Gastroesophageal sphincter (tissue), 4 donors: ENCODE measurements around the gene PCDHGA10. TPM values are rescaled to one million over a fixed set of nuclear protein-coding genes. Genes with fewer than 3 reads are reported as not detected.
"Not testable (repeated sequence)": the region's sequence is repeated elsewhere in the genome, so short reads cannot be mapped to it uniquely, and the experiment has no call there.

Experiments used
- ATAC-seq: fragments of 150-250 bp; one replicate; pipeline ENCODE4 v1.9.1; 2016; ENCODE audit warnings: mild to moderate bottlenecking, moderate library complexity
- H3K27ac ChIP-seq, 4 donors: fragments of 200-600 bp; sonication (generic) in 3 of 4; 1 replicate in 3 of 4; 2 replicates in 1 of 4; pipeline ENCODE4 v1.5.1; 2016 to 2019
- H3K27me3 ChIP-seq: fragments of 200-600 bp; sonication (generic); one replicate; pipeline ENCODE4 v1.5.1; 2019
- H3K36me3 ChIP-seq, 2 donors: fragments of 200-600 bp; sonication (generic); one replicate each; pipeline ENCODE4 v1.5.1; 2019; ENCODE audit warnings: control low read depth in 1 of 2
- H3K4me1 ChIP-seq, 3 donors: fragments of 200-600 bp; sonication (generic); 1 replicate in 2 of 3; 2 replicates in 1 of 3; pipeline ENCODE4 v1.5.1; 2016 to 2019; ENCODE audit warnings: control low read depth in 2 of 3
- H3K4me3 ChIP-seq, 2 donors: fragments of 200-600 bp; sonication (generic); one replicate each; pipeline ENCODE4 v1.5.1; 2019; ENCODE audit warnings: mild to moderate bottlenecking in 1 of 2, moderate library complexity in 1 of 2
- H3K9me3 ChIP-seq, 3 donors: fragments of 200-600 bp; sonication (generic); one replicate each; pipeline ENCODE4 v1.5.1; 2017 to 2019; ENCODE audit warnings: control low read depth in 2 of 3
- CTCF ChIP-seq, 4 experiments: fragments of 200-600 bp in 2 of 4; fragments of 450-650 bp in 2 of 4; sonication (generic) in 1 of 4; IDR thresholded peaks; one replicate each; pipeline ENCODE4 v1.5.1; 2017 to 2019; ENCODE audit warnings: antibody characterized with exemption in 4 of 4, mild to moderate bottlenecking in 2 of 4, moderate library complexity in 2 of 4
- EP300 ChIP-seq: sonication (generic); formaldehyde crosslinking; IDR thresholded peaks from one replicate; pipeline ENCODE4 v1.6.1; 2017; ENCODE audit warnings: antibody characterized with exemption, mild to moderate bottlenecking
- POLR2A ChIP-seq, 2 donors: fragments of 450-650 bp; IDR thresholded peaks; one replicate each; pipeline ENCODE4 v1.6.1; 2017; ENCODE audit warnings: antibody characterized with exemption in 2 of 2, mild to moderate bottlenecking in 2 of 2, moderate library complexity in 1 of 2
- POLR2AphosphoS5 ChIP-seq: sonication (generic); formaldehyde crosslinking; IDR thresholded peaks from one replicate; pipeline ENCODE4 v1.6.1; 2017; ENCODE audit warnings: antibody characterized with exemption
- WGBS, 2 donors: methylation state at CpG; one replicate each; pipeline ENCODE4 v1.1.5; 2018; ENCODE audit warnings: low coverage in 1 of 2; 5-methylcytosine and 5-hydroxymethylcytosine counted together
- total RNA-seq, 4 donors: library from RNA; depleted of rRNA; stranded (reverse); fragments of >200 nt; gene quantifications; one replicate each; pipeline ENCODE4 v1.1.0, GENCODE V29; 2016

The PCDHGA10 gene
- total RNA-seq, 4 donors from 2014 or later: 2.9 to 8.2 (median 4.7) TPM

- Histone ChIP-seq H3K9me3 (peaks cover 3 to 100% (median 6%) of the 10 kb centered on the region in 3 donors), H3K4me3 (no peak overlapping the region), H3K27ac (no peak overlapping the region), H3K27me3 (peaks cover 10% of the 10 kb centered on the region), H3K4me1 (no peaks in the 10 kb centered on the region), H3K36me3 (no peaks in the 10 kb centered on the region)
- 27 to 34% methylated on average over 12 to 20 of the region's 69 CpGs for WGBS, 2 donors
- no peak for ATAC-seq
- no peak for TF ChIP-seq EP300
- TF ChIP-seq POLR2A (IDR thresholded peaks at IDR 0.05): no peak
- no peak for TF ChIP-seq CTCF (IDR thresholded peaks at IDR 0.05)
- TF ChIP-seq POLR2AphosphoS5: no peak
Observed at GRCh38 chr5:141371572-141372475, 41.0 kb upstream of the PCDHGA10 start.

- Histone ChIP-seq H3K27me3 (peaks cover 10% of the 10 kb centered on the region), H3K4me3 (peak within 1 kb of the TSS in 1 of 2 donors; percentile 32), H3K9me3 (peaks cover 3 to 100% (median 6%) of the 10 kb centered on the region in 3 donors), H3K4me1 (no peaks in the 10 kb centered on the region), H3K36me3 (peaks cover 0 to 3% of the 10 kb centered on the region in 2 donors), H3K27ac (peak within 1 kb of the TSS in 1 of 4 donors; percentile 12)
- WGBS, 2 donors: 6 to 8% methylated on average over 9 to 15 of the region's 27 CpGs
- ATAC-seq: no peak
- TF ChIP-seq CTCF (IDR thresholded peaks at IDR 0.05): peak in 3 of 4 experiments; percentile 15 to 40 (median 33)
- no peak for TF ChIP-seq EP300
Observed at GRCh38 chr5:141373673-141374317, 39.0 kb upstream of the PCDHGA10 start, which contains the start of gene PCDHGA6. TSS of gene PCDHGA6 (plus strand) at chr5:141373891. CDS start at chr5:141374084, 193 bp downstream.

DNA sequence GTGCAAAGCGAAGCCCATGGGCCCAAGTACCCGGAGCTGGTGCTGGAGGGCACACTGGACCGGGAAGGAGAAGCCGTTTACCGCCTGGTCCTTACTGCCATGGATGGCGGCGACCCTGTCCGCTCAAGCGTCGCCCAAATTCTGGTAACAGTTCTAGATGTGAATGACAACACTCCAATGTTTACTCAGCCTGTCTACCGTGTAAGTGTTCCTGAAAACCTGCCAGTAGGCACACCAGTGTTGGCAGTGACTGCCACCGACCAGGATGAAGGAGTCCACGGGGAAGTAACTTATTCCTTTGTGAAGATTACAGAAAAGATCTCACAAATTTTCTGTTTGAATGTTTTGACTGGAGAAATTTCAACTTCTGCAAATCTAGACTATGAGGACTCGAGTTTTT lies 38.2 kb upstream of the PCDHGA10 start:
- Histone ChIP-seq H3K27me3 (peaks cover 10% of the 10 kb centered on the region), H3K9me3 (peaks cover 3 to 100% (median 6%) of the 10 kb centered on the region in 3 donors), H3K36me3 (peaks cover 0 to 3% of the 10 kb centered on the region in 2 donors), H3K4me1 (no peaks in the 10 kb centered on the region), H3K27ac (no peak overlapping the region), H3K4me3 (no peak overlapping the region)
- 53 to 58% methylated on average over 3 to 6 of the region's 14 CpGs for WGBS, 2 donors
- TF ChIP-seq EP300: no peak
- TF ChIP-seq POLR2A (IDR thresholded peaks at IDR 0.05): no peak
- no peak for ATAC-seq

DNA sequence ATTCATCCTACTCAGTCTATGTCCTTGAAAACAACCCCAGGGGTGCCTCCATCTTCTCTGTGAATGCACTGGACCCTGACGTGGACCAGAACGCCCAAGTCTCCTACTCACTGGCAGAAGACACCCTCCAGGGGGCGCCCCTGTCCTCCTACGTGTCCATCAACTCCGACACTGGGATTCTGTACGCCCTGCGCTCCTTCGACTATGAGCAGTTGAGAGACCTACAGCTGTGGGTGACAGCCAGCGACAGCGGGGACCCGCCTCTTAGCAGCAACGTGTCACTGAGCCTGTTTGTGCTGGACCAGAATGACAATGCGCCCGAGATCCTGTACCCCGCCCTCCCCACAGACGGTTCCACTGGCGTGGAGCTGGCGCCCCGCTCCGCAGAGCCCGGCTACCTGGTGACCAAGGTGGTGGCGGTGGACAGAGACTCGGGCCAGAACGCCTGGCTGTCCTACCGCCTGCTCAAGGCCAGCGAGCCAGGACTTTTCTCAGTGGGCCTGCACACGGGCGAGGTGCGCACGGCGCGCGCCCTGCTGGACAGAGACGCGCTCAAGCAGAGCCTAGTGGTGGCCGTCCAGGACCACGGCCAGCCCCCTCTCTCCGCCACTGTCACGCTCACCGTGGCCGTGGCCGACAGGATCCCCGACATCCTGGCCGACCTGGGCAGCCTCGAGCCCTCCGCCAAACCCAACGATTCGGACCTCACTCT lies 37.2 kb upstream of the PCDHGA10 start:
- not testable (repeated sequence) for H3K4me1 ChIP-seq, H3K36me3 ChIP-seq, H3K27me3 ChIP-seq, H3K27ac ChIP-seq, H3K4me3 ChIP-seq, ATAC-seq
- WGBS, 2 donors: 35% methylated on average over 14 of the region's 48 CpGs; no CpG with 5 or more reads in 1 of the 2 donors
- peaks cover 3 to 98% (median 6%) of the 10 kb centered on the region in 3 donors for H3K9me3 ChIP-seq

DNA sequence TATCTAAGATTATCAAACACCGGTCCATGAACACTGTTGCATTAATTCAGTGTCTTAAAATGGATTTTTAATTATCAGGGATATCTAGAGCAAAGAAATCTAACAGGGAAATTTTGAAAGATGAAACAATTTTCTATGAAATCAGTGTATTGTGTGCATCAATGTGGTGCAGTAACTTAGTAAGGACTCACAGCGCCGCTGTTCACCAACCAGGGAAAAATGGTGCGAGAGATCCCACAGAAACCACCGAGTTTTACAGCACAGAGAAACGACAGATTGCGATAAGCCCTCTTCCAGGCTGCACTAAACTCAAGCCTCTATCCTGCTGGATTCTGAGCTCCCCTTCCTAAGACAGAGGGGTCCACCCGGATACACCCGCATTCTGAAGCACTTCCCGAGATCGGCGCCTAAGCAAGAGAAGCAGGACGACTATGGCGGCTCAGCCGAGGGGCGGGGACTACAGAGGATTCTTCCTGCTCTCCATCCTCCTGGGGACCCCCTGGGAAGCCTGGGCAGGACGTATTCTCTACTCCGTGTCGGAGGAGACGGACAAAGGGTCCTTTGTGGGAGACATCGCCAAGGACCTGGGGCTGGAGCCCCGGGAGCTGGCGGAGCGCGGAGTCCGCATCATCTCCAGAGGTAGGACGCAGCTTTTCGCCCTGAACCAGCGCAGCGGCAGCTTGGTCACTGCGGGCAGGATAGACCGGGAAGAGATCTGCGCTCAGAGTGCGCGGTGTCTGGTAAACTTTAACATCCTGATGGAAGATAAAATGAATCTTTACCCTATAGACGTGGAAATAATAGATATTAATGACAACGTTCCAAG lies 30.1 kb upstream of the PCDHGA10 start, which contains the start of gene PCDHGA7:
Gene PCDHGA7, plus strand, starts transcription at position 274 of the 826 bp plus-strand sequence. Its CDS starts 158 bp downstream, at position 432.
- ATAC-seq: no peak
- H3K4me1 ChIP-seq: no peaks in the 10 kb centered on the region
- 13 to 28% methylated on average over 14 to 23 of the region's 37 CpGs for WGBS, 2 donors
- peaks cover 2 to 98% (median 6%) of the 10 kb centered on the region in 3 donors for H3K9me3 ChIP-seq
- peak within 1 kb of the TSS in 1 of 2 donors; percentile 21 for H3K4me3 ChIP-seq
- H3K27ac ChIP-seq: no peak within 1 kb of the TSS
- H3K36me3 ChIP-seq: peaks cover 0 to 9% of the 10 kb centered on the region in 2 donors
- no peaks in the 10 kb centered on the region for H3K27me3 ChIP-seq
- TF ChIP-seq CTCF (IDR thresholded peaks at IDR 0.05): no peak
- no peak for TF ChIP-seq POLR2A (IDR thresholded peaks at IDR 0.05)
- TF ChIP-seq EP300: no peak
- TF ChIP-seq POLR2AphosphoS5: no peak
